CD4-positive, alpha-beta T cell (primary cell): ENCODE data around the gene DNALI1. TPM values are rescaled to one million over a fixed set of nuclear protein-coding genes. Genes with fewer than 3 reads are reported as not detected.

Experiments
- ATAC-seq: fragments of 200-7000 bp; cut with Tn5 transposase; one replicate; pipeline ENCODE4 v1.10.0; 2022; ENCODE audit warnings: mild to moderate bottlenecking; ENCODE audit not compliant: poor library complexity
- CTCF ChIA-PET: fragments of 350-600 bp; sonication (Branson Sonifier 250); formaldehyde crosslinking; loops from one replicate; lab custom pipeline; 2021; ENCODE audit warnings: antibody characterized with exemption, inconsistent platforms; lab: Charles Lee
- POLR2A ChIA-PET: fragments of 350-600 bp; sonication (Branson Sonifier 250); formaldehyde crosslinking; loops from one replicate; lab custom pipeline; 2021; ENCODE audit warnings: antibody characterized with exemption, inconsistent platforms; lab: Charles Lee
- DNase-seq, 14 experiments: peaks; one replicate each; pipeline ENCODE4 v3.0.0-alpha.2; 2013 to 2020; ENCODE audit warnings: mixed read lengths in 2 of 14
- H3K27ac ChIP-seq, 2 donors: one replicate each; pipeline versions ENCODE4 v1.5.1 to v1.7.0; 2013; ENCODE audit warnings: low read length in 2 of 2, low read depth in 1 of 2, mild to moderate bottlenecking in 1 of 2
- H3K27me3 ChIP-seq, 2 experiments: 1 replicate in 1 of 2; 2 replicates in 1 of 2; pipeline versions ENCODE4 v1.6.1 to v1.7.0; 2013; ENCODE audit warnings: low read length in 2 of 2, control low read depth in 1 of 2, mild to moderate bottlenecking in 1 of 2, moderate library complexity in 1 of 2; ENCODE audit not compliant: insufficient read depth in 2 of 2, control insufficient read depth in 1 of 2
- H3K36me3 ChIP-seq: one replicate; pipeline ENCODE4 v1.6.1; 2013; ENCODE audit warnings: low read length, control low read depth; ENCODE audit not compliant: insufficient read depth
- H3K4me1 ChIP-seq: one replicate; pipeline ENCODE4 v1.6.1; 2013; ENCODE audit warnings: low read length, control low read depth; ENCODE audit not compliant: insufficient read depth
- H3K4me3 ChIP-seq: one replicate; pipeline ENCODE4 v1.5.1; 2013; ENCODE audit warnings: mild to moderate bottlenecking, low read length, moderate library complexity
- H3K9me3 ChIP-seq, 2 experiments: 1 replicate in 1 of 2; 2 replicates in 1 of 2; pipeline versions ENCODE4 v1.6.1 to v1.7.0; 2013; ENCODE audit warnings: low read length in 2 of 2, mild to moderate bottlenecking in 2 of 2, control low read depth in 1 of 2, moderate library complexity in 1 of 2; ENCODE audit not compliant: control insufficient read depth in 1 of 2, insufficient read depth in 1 of 2
- H3K27ac Mint-ChIP-seq: one replicate; pipeline ENCODE4 v1.8.0; 2020; ENCODE audit warnings: mixed read lengths
- H3K27me3 Mint-ChIP-seq: one replicate; pipeline ENCODE4 v1.8.0; 2021; ENCODE audit warnings: mixed read lengths
- H3K36me3 Mint-ChIP-seq: one replicate; pipeline ENCODE4 v1.8.0; 2021; ENCODE audit warnings: low read depth, mixed read lengths
- H3K4me1 Mint-ChIP-seq: one replicate; pipeline ENCODE4 v1.8.0; 2021; ENCODE audit warnings: low read depth, mixed read lengths
- H3K4me3 Mint-ChIP-seq: one replicate; pipeline ENCODE4 v1.8.0; 2020; ENCODE audit warnings: mild to moderate bottlenecking, mixed read lengths
- H3K9me3 Mint-ChIP-seq: one replicate; pipeline ENCODE4 v1.8.0; 2020; ENCODE audit warnings: mixed read lengths
- CTCF ChIP-seq: fragments of 200-600 bp; IDR thresholded peaks from one replicate; pipeline ENCODE4 v1.8.0; 2022; ENCODE audit warnings: antibody characterized with exemption, mild to moderate bottlenecking
- intact Hi-C, 2 experiments: fragments of 100-400 bp; cut with DNase I in 1 of 2; cut with micrococcal nuclease in 1 of 2; formaldehyde crosslinking; loops; one replicate each; pipeline versions ENCODE4 v1.15.1 to v1.9.0; 2023 to 2025; cut with DNase I, micrococcal nuclease
- total RNA-seq, 174 experiments: library from RNA in 2 of 174; stranded (reverse) in 2 of 174; gene quantifications; one replicate each; pipeline ENCODE4 v1.2.3 and lab custom pipeline; 2021 to 2026

The DNALI1 gene
- total RNA-seq, 2 experiments from 2014 or later = not detected

DNA sequence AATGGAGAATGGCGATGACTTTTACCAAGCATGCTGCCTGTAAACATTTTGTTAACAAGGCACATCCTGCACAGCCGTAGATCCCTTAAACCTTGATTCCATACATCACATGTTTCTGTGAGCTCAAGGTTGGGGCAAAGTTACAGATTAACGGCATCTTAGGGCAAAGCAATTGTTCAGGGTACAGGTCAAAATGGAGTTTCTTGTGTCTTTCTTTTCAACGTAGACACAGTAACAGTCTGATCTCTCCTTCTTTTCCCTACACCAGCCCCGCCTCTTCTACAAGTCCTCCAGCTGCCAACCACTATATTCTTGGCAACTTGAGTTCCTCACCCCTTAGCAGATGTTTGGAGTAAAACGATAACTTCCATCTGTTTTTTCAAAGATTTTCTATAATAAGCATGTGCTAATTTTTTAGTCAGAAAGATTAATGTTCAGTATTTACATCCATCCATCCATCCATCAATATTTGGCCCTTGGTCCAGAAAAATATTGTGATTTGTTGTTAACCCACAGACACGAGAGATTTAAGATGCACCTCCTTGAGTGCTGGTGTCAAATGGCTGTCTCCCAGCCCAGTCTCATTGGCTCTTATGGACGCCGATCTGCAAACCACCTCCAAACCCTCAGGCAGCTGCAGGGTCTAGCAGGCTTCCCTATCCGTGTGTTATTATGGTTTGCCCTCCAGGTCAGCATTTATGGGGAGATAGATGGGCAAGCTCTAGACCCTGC lies 3.8 kb downstream of the DNALI1 start:
- no peak overlapping the region for H3K4me3 ChIP-seq
- intact Hi-C loops = no loop called here
- H3K9me3 ChIP-seq = no peaks in the 10 kb centered on the region
- H3K27ac Mint-ChIP-seq = no peak overlapping the region
- H3K27ac ChIP-seq = no peak overlapping the region
- no peaks in the 10 kb centered on the region for H3K9me3 Mint-ChIP-seq
- no peak for DNase-seq
- peaks cover 4% of the 10 kb centered on the region for H3K27me3 Mint-ChIP-seq
- H3K36me3 ChIP-seq = peaks cover 10% of the 10 kb centered on the region
- TF ChIP-seq CTCF = no peak
- peaks cover 13% of the 10 kb centered on the region for H3K36me3 Mint-ChIP-seq
- H3K27me3 ChIP-seq = no peaks in the 10 kb centered on the region
- POLR2A ChIA-PET = no interaction called here
- no peak overlapping the region for H3K4me3 Mint-ChIP-seq
- no peak for ATAC-seq
- H3K4me1 ChIP-seq = no peaks in the 10 kb centered on the region
- CTCF ChIA-PET = no interaction called here
- no peaks in the 10 kb centered on the region for H3K4me1 Mint-ChIP-seq

DNA sequence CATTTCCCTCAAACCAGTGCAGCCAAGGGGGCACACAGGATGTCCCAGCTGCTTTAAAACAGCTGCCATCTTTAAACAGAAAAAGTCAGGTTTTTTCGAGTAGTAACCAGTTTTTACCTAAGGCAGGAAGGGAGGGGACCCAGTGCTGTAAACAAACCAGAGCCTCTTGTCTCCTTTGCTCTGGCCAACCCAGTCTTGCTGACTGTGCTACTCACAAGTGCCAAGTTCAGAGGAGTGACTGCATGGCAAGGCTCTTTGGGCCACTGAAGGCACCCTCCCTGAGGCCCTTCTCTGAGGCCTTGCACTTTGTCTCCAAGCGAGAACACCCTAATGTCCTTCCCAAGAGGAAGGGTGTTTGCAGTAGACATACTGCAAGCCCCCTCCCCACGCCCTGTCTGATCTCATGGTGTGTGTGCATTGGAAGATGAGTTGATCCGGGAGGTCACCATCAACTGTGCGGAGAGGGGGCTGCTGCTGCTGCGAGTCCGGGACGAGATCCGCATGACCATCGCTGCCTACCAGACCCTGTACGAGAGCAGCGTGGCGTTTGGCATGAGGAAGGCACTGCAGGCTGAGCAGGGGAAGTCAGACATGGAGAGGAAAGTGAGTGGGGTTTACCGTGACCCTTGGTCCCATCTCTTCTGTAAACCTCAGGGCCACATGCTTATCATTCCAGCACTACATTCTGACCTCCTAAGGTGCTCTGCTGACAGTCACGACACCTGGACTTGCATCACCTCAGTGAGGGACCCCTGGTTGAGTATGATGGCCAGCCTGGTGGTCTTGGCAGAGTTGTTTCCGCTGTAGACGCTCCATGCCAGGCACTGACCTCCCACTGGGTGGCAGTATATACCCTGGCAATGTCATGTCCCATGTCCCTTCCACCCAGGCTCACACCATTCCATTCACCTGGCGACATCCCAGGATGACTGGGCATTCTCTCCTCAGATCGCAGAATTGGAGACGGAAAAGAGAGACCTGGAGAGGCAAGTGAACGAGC lies 4.7 kb downstream of the DNALI1 start:
- CTCF ChIA-PET = interaction anchor here (0.8 kb wide), 1 partner anchor 41 kb away, joined by 3 read pairs; no protein-coding TSS in a partner anchor
- no peak overlapping the region for H3K4me3 Mint-ChIP-seq
- Histone ChIP-seq H3K4me1 (no peaks in the 10 kb centered on the region), H3K4me3 (no peak overlapping the region), H3K27ac (no peak overlapping the region), H3K9me3 (no peaks in the 10 kb centered on the region), H3K27me3 (no peaks in the 10 kb centered on the region), H3K36me3 (peaks cover 18% of the 10 kb centered on the region)
- ATAC-seq = peak; percentile 62
- peaks cover 4% of the 10 kb centered on the region for H3K27me3 Mint-ChIP-seq
- H3K36me3 Mint-ChIP-seq = peaks cover 21% of the 10 kb centered on the region
- intact Hi-C loops = loop anchor here in 1 of 2 experiments (1.0 kb wide), 1 partner anchor 121 kb away; no protein-coding TSS in a partner anchor
- POLR2A ChIA-PET = no interaction called here
- DNase-seq = peak in 10 of 14 experiments; percentile 5 to 58 (median 24)
- peak; percentile 58 for TF ChIP-seq CTCF
- no peaks in the 10 kb centered on the region for H3K9me3 Mint-ChIP-seq
- H3K27ac Mint-ChIP-seq = no peak overlapping the region
- H3K4me1 Mint-ChIP-seq = no peaks in the 10 kb centered on the region

- no peaks in the 10 kb centered on the region for H3K9me3 ChIP-seq
- intact Hi-C loops = loop anchor here in 1 of 2 experiments (1.0 kb wide), 1 partner anchor 119 kb away; no protein-coding TSS in a partner anchor
- ATAC-seq (no peak), DNase-seq (no peak)
- Mint-ChIP-seq H3K4me1 (no peaks in the 10 kb centered on the region), H3K9me3 (no peaks in the 10 kb centered on the region), H3K36me3 (peaks cover 37% of the 10 kb centered on the region), H3K4me3 (no peak overlapping the region), H3K27ac (no peak overlapping the region), H3K27me3 (peaks cover 3% of the 10 kb centered on the region)
- no peaks in the 10 kb centered on the region for H3K4me1 ChIP-seq
- no peaks in the 10 kb centered on the region for H3K27me3 ChIP-seq
- TF ChIP-seq CTCF = no peak
- no peak overlapping the region for H3K4me3 ChIP-seq
- CTCF ChIA-PET = no interaction called here
- H3K36me3 ChIP-seq = peaks cover 33% of the 10 kb centered on the region
- H3K27ac ChIP-seq = no peak overlapping the region
- POLR2A ChIA-PET = no interaction called here
These were observed 6.2 kb downstream of the DNALI1 start for GRCh38 chr1:37562984-37563383.
